ENCODE measurements around the gene LACC1.

DNA sequence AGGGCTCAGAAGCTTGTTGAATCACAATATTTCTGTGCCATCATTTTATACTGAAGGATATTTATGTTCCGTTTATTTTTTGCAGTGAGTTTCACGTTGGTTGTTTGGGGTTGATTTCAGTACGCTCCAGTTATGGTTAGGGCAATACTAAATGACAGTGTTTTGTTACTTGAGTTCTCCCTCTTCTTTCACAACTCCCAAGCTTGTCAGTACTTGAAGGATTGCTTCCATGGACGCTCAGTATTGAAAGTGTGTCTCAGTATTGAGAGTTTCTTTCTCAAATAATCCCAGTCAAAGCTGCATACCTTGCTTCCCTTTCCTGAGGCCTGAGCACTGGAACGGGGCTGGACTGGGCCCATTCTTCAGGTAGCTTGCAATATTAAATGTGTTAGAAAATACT lies 38.9 kb downstream of the LACC1 start:
- TF ChIP-seq, protein P1, sequence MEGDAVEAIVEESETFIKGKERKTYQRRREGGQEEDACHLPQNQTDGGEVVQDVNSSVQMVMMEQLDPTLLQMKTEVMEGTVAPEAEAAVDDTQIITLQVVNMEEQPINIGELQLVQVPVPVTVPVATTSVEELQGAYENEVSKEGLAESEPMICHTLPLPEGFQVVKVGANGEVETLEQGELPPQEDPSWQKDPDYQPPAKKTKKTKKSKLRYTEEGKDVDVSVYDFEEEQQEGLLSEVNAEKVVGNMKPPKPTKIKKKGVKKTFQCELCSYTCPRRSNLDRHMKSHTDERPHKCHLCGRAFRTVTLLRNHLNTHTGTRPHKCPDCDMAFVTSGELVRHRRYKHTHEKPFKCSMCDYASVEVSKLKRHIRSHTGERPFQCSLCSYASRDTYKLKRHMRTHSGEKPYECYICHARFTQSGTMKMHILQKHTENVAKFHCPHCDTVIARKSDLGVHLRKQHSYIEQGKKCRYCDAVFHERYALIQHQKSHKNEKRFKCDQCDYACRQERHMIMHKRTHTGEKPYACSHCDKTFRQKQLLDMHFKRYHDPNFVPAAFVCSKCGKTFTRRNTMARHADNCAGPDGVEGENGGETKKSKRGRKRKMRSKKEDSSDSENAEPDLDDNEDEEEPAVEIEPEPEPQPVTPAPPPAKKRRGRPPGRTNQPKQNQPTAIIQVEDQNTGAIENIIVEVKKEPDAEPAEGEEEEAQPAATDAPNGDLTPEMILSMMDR (IDR thresholded peaks at IDR 0.05; ENCODE audit: low read depth, low read length) = no peak
- no peak for TF ChIP-seq POLR2A (IDR thresholded peaks at IDR 0.05; ENCODE audit: extremely low read depth, insufficient read length)

Data from NB4 (cell line).